ENCODE measurements around the gene TTC9. TPM values are rescaled to one million over a fixed set of nuclear protein-coding genes. Genes with fewer than 3 reads are reported as not detected.

Gene TTC9
- total and polyA plus RNA-seq, 2 donors from 2014 or later = 2.6 to 5.2 TPM

DNA sequence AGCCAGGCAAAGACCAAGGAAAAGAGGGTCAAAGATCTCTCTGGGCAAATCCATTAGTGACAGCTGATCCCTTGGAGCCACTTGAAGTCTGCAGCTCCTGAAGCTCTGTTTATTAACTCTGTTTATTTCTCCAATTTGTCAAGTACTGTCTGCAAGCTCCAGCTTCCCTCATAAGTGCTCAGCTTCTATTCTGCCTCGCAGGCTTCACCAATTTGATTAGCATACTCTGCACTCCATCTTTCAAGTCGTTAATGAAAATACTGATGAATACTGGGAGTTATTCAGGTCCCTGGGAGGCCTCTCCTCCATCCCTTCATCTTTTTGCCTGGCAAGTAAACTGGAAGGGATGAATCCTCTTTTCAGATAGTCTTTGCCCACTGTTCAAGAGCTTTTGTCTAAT lies 54.3 kb downstream of the TTC9 start:
- Histone ChIP-seq H3K4me3 (ENCODE audit: low read length in 3 of 3) (no peak overlapping the region), H3K36me3 (ENCODE audit: control insufficient read depth in 2 of 3, insufficient read depth in 3 of 3, low read length in 3 of 3) (no peaks in the 10 kb centered on the region), H3K9ac (ENCODE audit: low read length in 3 of 3) (no peak overlapping the region), H3K27me3 (ENCODE audit: control insufficient read depth, insufficient read depth, low read length) (no peaks in the 10 kb centered on the region), H3K27ac (ENCODE audit: low read depth in 2 of 2, low read length in 2 of 2) (no peak overlapping the region), H3K4me1 (ENCODE audit: control insufficient read depth in 2 of 3, insufficient read depth in 2 of 3, low read depth in 1 of 3, low read length in 3 of 3) (no peaks in the 10 kb centered on the region), H3K9me3 (ENCODE audit: control insufficient read depth in 2 of 3, insufficient read depth in 1 of 3, low read length in 3 of 3) (no peaks in the 10 kb centered on the region)
- FAIRE-seq (no peak), DNase-seq (no peak)
- TF ChIP-seq, protein P1, sequence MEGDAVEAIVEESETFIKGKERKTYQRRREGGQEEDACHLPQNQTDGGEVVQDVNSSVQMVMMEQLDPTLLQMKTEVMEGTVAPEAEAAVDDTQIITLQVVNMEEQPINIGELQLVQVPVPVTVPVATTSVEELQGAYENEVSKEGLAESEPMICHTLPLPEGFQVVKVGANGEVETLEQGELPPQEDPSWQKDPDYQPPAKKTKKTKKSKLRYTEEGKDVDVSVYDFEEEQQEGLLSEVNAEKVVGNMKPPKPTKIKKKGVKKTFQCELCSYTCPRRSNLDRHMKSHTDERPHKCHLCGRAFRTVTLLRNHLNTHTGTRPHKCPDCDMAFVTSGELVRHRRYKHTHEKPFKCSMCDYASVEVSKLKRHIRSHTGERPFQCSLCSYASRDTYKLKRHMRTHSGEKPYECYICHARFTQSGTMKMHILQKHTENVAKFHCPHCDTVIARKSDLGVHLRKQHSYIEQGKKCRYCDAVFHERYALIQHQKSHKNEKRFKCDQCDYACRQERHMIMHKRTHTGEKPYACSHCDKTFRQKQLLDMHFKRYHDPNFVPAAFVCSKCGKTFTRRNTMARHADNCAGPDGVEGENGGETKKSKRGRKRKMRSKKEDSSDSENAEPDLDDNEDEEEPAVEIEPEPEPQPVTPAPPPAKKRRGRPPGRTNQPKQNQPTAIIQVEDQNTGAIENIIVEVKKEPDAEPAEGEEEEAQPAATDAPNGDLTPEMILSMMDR (IDR thresholded peaks at IDR 0.05; ENCODE audit: borderline replicate concordance, extremely low read depth, insufficient read depth) = no peak
- intact Hi-C loops (cut with DNase I) = no loop called here

DNA sequence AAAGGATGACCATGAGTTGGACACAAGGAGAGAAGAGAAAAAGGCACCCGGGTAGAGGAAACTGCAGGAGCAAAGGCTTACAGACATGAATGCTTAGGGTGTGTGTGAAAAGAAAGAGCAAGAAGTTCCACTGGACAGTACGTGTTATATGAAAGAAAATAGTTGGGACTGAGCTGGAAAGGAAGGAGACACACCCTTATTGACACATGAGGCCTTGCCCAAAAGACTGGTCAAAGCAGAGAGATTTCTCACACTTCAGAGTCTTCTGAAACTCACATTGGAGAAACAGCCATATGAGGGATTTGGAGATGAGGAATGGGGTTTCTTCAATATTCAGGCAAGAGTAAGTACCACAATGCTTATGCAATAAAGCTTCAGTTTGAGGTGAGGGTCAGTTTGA lies 56.0 kb downstream of the TTC9 start:
- intact Hi-C loops (cut with DNase I) = no loop called here
- FAIRE-seq (no peak), DNase-seq (no peak)
- H3K4me1 ChIP-seq (ENCODE audit: control insufficient read depth in 2 of 3, insufficient read depth in 2 of 3, low read depth in 1 of 3, low read length in 3 of 3) = no peaks in the 10 kb centered on the region
- no peak overlapping the region for H3K4me3 ChIP-seq (ENCODE audit: low read length in 3 of 3)
- H3K9ac ChIP-seq (ENCODE audit: low read length in 3 of 3) = no peak overlapping the region
- H3K36me3 ChIP-seq (ENCODE audit: control insufficient read depth in 2 of 3, insufficient read depth in 3 of 3, low read length in 3 of 3) = no peaks in the 10 kb centered on the region
- no peak overlapping the region for H3K27ac ChIP-seq (ENCODE audit: low read depth in 2 of 2, low read length in 2 of 2)
- no peaks in the 10 kb centered on the region for H3K9me3 ChIP-seq (ENCODE audit: control insufficient read depth in 2 of 3, insufficient read depth in 1 of 3, low read length in 3 of 3)
- H3K27me3 ChIP-seq (ENCODE audit: control insufficient read depth, insufficient read depth, low read length) = no peaks in the 10 kb centered on the region
- TF ChIP-seq, protein P1 (IDR thresholded peaks at IDR 0.05; ENCODE audit: borderline replicate concordance, extremely low read depth, insufficient read depth) = no peak

DNA sequence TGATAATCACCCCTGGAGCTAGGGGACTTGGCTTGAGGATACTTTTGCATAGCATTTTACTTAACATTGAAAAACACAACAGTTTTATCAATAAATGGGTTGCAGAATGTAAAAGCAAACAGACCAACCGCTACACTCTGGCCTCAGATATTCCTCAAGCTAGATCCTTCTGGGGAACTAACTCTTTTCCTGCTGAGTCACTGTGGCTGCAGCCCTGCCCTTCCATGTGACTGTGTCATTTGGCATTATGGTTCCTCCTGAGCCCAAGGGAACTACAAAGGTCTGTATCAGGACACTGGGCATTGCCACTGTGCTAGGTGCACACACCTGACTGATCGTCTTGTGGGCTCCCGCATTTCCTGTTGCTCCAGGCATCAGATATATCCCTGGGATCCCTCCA lies 56.6 kb downstream of the TTC9 start:
- FAIRE-seq (no peak), DNase-seq (no peak)
- intact Hi-C loops (cut with DNase I) = no loop called here
- no peaks in the 10 kb centered on the region for H3K36me3 ChIP-seq (ENCODE audit: control insufficient read depth in 2 of 3, insufficient read depth in 3 of 3, low read length in 3 of 3)
- no peak overlapping the region for H3K9ac ChIP-seq (ENCODE audit: low read length in 3 of 3)
- H3K4me3 ChIP-seq (ENCODE audit: low read length in 3 of 3) = no peak overlapping the region
- TF ChIP-seq, protein P1 (IDR thresholded peaks at IDR 0.05; ENCODE audit: borderline replicate concordance, extremely low read depth, insufficient read depth) = no peak
- H3K9me3 ChIP-seq (ENCODE audit: control insufficient read depth in 2 of 3, insufficient read depth in 1 of 3, low read length in 3 of 3) = no peaks in the 10 kb centered on the region
- H3K27me3 ChIP-seq (ENCODE audit: control insufficient read depth, insufficient read depth, low read length) = no peaks in the 10 kb centered on the region
- no peak overlapping the region for H3K27ac ChIP-seq (ENCODE audit: low read depth in 2 of 2, low read length in 2 of 2)
- H3K4me1 ChIP-seq (ENCODE audit: control insufficient read depth in 2 of 3, insufficient read depth in 2 of 3, low read depth in 1 of 3, low read length in 3 of 3) = no peaks in the 10 kb centered on the region

DNA sequence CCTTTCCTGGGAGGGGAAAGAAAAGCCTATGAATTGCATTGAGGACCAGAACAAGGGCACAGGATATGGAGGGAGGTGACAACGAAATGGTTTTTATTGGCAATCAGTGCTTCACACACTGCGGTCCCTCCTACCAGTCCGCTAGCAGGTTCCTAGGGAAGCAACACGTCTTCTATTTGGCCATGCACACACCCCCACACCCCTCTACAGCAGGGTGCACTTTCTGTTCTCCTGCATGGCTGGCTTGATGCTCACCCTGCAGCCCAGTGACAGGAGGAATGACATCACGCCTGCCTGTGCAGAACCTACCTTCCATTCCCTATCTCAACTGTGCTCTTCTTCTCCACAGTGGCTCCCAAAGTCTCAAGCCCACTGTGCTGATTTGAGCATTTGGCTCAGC lies 57.9 kb downstream of the TTC9 start:
- intact Hi-C loops (cut with DNase I) = loop anchor here (10.0 kb wide), 1 partner anchor 85 kb away; no protein-coding TSS in a partner anchor
- Histone ChIP-seq H3K4me1 (ENCODE audit: control insufficient read depth in 2 of 3, insufficient read depth in 2 of 3, low read depth in 1 of 3, low read length in 3 of 3) (no peaks in the 10 kb centered on the region), H3K4me3 (ENCODE audit: low read length in 3 of 3) (no peak overlapping the region), H3K9me3 (ENCODE audit: control insufficient read depth in 2 of 3, insufficient read depth in 1 of 3, low read length in 3 of 3) (no peaks in the 10 kb centered on the region), H3K36me3 (ENCODE audit: control insufficient read depth in 2 of 3, insufficient read depth in 3 of 3, low read length in 3 of 3) (no peaks in the 10 kb centered on the region), H3K27ac (ENCODE audit: low read depth in 2 of 2, low read length in 2 of 2) (no peak overlapping the region), H3K9ac (ENCODE audit: low read length in 3 of 3) (no peak overlapping the region), H3K27me3 (ENCODE audit: control insufficient read depth, insufficient read depth, low read length) (no peaks in the 10 kb centered on the region)
- DNase-seq = no peak
- TF ChIP-seq, protein P1 (IDR thresholded peaks at IDR 0.05; ENCODE audit: borderline replicate concordance, extremely low read depth, insufficient read depth) = no peak
- FAIRE-seq = no peak

All from kidney (tissue), 14 donors.